Measurements from ENCODE around the gene PALLD.
"Not testable (repeated sequence)": the region's sequence is repeated elsewhere in the genome, so short reads cannot be mapped to it uniquely, and the experiment has no call there.

DNA sequence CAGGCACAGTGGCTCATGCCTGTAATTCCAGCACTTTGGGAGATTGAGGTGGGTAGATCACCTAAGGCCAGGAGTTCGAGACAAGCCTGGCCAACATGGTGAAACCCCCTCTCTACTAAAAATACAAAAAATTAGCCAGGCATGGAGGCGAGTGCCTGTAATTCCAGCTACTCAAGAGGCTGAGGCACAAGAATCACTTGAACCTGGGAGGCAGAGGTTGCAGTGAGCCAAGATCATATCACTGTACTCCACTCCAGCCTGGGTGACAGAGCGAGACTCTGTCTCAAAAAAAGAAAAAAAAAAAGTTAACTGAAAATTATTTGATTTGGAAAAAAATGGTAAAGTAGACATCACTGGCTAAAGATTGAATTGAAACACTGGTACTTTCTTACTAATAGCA, 17.0 kb downstream of the PALLD start:
- TF ChIP-seq, protein P1, sequence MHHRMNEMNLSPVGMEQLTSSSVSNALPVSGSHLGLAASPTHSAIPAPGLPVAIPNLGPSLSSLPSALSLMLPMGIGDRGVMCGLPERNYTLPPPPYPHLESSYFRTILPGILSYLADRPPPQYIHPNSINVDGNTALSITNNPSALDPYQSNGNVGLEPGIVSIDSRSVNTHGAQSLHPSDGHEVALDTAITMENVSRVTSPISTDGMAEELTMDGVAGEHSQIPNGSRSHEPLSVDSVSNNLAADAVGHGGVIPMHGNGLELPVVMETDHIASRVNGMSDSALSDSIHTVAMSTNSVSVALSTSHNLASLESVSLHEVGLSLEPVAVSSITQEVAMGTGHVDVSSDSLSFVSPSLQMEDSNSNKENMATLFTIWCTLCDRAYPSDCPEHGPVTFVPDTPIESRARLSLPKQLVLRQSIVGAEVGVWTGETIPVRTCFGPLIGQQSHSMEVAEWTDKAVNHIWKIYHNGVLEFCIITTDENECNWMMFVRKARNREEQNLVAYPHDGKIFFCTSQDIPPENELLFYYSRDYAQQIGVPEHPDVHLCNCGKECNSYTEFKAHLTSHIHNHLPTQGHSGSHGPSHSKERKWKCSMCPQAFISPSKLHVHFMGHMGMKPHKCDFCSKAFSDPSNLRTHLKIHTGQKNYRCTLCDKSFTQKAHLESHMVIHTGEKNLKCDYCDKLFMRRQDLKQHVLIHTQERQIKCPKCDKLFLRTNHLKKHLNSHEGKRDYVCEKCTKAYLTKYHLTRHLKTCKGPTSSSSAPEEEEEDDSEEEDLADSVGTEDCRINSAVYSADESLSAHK (CRISPR knock-in tag; IDR thresholded peaks at IDR 0.05; ENCODE audit: borderline replicate concordance): not testable (repeated sequence)
- not testable (repeated sequence) for TF ChIP-seq ZNF660 (CRISPR knock-in tag; IDR thresholded peaks at IDR 0.05; ENCODE audit: borderline replicate concordance, low read depth); EZH2 (conservative IDR thresholded peaks at IDR 0.05; ENCODE audit: low read depth, low read length); TBP (CRISPR knock-in tag; IDR thresholded peaks at IDR 0.05); POLR2A (IDR thresholded peaks at IDR 0.05; ENCODE audit: insufficient read depth in 1 of 2, low read depth in 2 of 2, low read length in 2 of 2); TAF1 (CRISPR knock-in tag; IDR thresholded peaks at IDR 0.05); KAT2B (IDR thresholded peaks at IDR 0.05; ENCODE audit: borderline replicate concordance, low read depth, low read length)
